ENCODE measurements around the gene WDR72.
"Not testable (repeated sequence)": the region's sequence is repeated elsewhere in the genome, so short reads cannot be mapped to it uniquely, and the experiment has no call there.

The WDR72 gene

GRCh38 chr15:53759411-53759931 lies at the start of gene WDR72:
TSS of gene WDR72 (minus strand) at chr15:53759663. CDS start at chr15:53733149, 26,514 bp downstream.
- DNase-seq (ENCODE audit: low read depth in 2 of 2) = no peak

GRCh38 chr15:53808058-53808706 lies 48.7 kb upstream of the WDR72 start:
- no peak for DNase-seq (ENCODE audit: low read depth in 2 of 2)

- DNase-seq (ENCODE audit: low read depth in 2 of 2) = no peak
Observed at GRCh38 chr15:53807501-53807900, 48.0 kb upstream of the WDR72 start.

GRCh38 chr15:53802672-53803071 lies 43.2 kb upstream of the WDR72 start:
- no peak for DNase-seq (ENCODE audit: low read depth in 2 of 2)

DNA sequence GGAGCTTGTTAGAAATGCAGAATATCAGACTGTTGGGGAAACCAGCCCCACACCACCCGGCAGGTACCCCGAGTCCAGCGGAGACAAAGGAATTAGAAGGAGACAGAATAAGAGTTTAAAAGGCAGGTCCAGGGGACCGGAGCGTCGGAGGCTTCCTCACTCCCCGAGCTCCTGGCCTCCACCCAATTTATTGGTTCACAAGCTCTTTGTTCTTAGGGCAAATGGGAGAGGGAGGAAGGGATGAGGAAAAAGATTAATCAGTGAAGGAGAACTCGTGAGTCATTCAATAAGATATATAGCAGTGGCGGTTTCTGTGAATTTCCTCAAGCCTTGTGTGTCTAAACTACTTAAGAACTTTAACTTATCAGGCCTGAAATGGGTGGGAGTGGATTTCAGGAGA lies 32.1 kb upstream of the WDR72 start:
- no peak for DNase-seq (ENCODE audit: low read depth in 2 of 2)

- DNase-seq (ENCODE audit: low read depth in 2 of 2) = no peak
Observed at GRCh38 chr15:53789654-53790375, 30.4 kb upstream of the WDR72 start.

GRCh38 chr15:53786401-53786800 lies 26.9 kb upstream of the WDR72 start:
- DNase-seq (ENCODE audit: low read depth in 2 of 2) = no peak

DNA sequence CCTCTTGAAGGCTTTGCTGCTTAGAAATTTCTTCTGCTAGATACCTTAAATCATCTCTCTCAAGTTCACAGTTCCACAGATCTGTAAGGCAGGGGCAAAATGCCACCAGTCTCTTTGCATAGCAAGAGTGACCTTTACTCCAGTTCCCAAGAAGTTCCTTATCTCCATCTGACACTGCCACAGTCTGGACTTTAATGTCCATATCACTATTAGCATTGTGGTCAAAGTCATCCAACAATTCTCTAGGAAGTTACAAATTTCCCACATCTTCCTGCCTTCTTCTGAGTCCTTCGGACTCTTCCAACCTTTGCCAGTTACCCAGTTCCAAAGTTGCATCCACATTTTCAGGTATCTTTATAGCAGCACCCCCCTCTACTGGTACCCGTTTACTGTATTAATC lies 25.8 kb upstream of the WDR72 start:
- DNase-seq (ENCODE audit: low read depth in 2 of 2) = not testable (repeated sequence)

DNA sequence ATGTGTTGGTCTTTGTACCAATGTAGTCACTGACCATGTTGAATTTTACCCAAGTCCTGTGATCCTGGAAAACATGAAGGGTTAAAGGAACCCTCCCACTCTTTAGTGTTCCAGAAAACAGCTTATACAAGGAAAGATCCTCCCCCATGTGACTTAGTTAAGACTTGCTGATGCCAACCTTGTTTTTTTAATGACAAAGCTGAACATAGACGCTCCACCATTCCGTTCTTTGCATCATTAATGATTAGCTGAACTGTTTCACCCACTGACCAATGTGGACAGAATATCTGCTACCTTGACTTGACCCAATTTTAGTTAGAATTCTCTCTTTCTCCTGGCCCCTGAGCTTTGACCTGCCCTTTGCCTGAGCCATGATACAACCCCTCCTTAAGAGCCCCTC lies 3.5 kb upstream of the WDR72 start:
- DNase-seq (ENCODE audit: low read depth in 2 of 2) = no peak

DNA sequence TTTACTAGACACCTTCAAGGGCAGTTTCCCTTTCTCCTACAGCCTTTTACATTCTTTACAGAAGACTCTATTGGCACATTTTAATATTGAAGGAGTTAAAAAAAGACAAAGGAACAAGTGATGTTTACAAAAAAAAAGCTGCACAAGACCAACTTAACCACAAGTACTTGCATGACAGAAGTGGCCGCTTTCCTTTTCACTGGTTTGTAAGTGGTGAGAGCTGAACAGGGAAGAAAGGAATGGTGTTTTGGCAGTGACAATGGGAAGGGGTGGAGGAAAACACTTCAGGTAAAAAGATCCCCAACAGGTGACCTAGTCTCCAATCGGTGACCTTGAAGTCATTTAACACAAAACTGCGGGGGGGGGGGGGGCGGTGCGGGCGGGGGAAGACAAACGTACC lies 1.1 kb downstream of the WDR72 start:
- no peak for DNase-seq (ENCODE audit: low read depth in 2 of 2)

DNA sequence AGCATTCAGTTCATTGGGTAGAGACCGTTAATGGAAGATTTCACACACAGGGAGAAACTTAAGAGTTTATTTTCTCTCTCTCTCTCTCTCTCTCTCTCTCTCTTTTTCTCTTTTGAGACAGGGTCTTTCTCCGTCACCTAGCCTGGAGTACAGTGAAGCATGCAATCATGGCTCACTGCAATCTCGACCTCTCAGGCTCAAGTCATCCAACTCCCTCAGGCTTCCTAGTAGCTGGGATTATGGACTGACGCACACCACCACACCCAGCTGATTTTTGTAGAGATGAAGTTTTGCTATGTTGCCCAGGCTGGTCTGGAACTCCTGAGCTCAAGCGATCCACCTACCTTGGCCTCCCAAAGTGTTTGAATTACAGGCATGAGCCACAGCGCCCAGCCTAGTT lies 1.6 kb downstream of the WDR72 start:
- no peak for DNase-seq (ENCODE audit: low read depth in 2 of 2)

GRCh38 chr15:53753813-53754212 lies 5.7 kb downstream of the WDR72 start:
- DNase-seq (ENCODE audit: low read depth in 2 of 2) = no peak

DNA sequence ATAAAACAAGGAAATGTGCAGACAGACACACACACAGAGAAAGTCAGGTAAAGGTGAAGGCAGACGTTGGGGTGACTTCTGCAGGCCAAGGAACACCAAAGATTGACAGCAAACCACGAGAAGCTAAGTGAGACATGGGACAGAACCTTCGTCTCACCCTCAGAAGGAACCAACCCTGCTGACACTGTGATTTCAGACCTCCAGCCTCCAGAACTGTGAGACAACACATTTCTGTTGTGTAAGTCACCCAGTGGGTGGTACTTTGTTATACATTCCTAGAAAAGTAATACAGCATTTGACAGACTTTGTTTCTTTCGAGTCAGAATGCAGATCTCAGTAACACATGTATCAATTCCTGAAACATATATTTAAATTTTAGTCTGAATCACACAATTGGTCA lies 7.1 kb downstream of the WDR72 start:
- no peak for DNase-seq (ENCODE audit: low read depth in 2 of 2)

- DNase-seq (ENCODE audit: low read depth in 2 of 2) = no peak
Observed at GRCh38 chr15:53747501-53748068, 11.9 kb downstream of the WDR72 start.

- DNase-seq (ENCODE audit: low read depth in 2 of 2) = no peak
Observed at GRCh38 chr15:53746101-53746500, 13.4 kb downstream of the WDR72 start.

- DNase-seq (ENCODE audit: low read depth in 2 of 2) = no peak
Observed at GRCh38 chr15:53739651-53740050, 19.8 kb downstream of the WDR72 start.

DNA sequence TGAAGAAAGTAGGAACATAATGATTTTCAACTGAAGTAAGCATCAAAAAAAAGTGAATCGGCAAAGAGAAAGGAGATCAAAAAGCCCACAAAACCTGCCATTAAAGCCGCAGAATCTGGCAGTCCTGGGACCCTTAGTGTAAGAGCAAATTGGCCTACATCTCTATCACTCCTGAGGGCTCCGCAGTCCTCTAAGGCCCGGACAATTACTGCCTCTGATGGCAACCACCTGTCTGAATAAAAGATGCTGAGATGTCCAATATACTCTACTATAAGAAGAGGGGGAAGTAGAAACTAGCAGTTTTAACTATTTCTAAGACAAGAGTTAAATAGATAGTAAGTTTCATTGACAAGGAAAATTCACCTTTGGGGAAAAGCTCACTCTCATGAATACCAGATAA lies 20.3 kb downstream of the WDR72 start:
- DNase-seq (ENCODE audit: low read depth in 2 of 2) = no peak

- no peak for DNase-seq (ENCODE audit: low read depth in 2 of 2)
Observed at GRCh38 chr15:53721334-53722087, 38.0 kb downstream of the WDR72 start.

- no peak for DNase-seq (ENCODE audit: low read depth in 2 of 2)
Observed at GRCh38 chr15:53716909-53717876, 42.3 kb downstream of the WDR72 start.

- DNase-seq (ENCODE audit: low read depth in 2 of 2) = no peak
Observed at GRCh38 chr15:53713218-53713617, 46.2 kb downstream of the WDR72 start.

DNA sequence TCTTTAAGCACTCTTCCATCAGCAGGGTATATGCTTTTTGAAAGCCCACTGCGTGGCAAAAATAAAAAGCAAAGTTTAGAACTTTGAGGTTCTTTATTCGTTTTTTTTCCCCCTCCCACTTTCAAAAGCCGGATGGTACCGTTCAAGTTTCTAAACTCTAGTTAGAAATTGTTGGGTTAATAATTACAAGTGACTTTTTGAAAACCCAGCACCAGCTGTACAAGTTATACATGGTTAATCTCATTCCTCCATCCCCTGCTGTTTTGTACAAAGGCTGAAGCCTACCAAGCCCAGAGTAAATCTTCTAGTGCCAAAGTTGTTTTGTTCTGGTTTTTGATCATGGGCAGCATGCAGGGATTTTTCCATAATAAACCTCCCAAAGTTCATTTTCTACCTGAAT lies 48.6 kb downstream of the WDR72 start:
- no peak for DNase-seq (ENCODE audit: low read depth in 2 of 2)
